ENCODE measurements around the gene ENOX2.

Gene ENOX2

DNA sequence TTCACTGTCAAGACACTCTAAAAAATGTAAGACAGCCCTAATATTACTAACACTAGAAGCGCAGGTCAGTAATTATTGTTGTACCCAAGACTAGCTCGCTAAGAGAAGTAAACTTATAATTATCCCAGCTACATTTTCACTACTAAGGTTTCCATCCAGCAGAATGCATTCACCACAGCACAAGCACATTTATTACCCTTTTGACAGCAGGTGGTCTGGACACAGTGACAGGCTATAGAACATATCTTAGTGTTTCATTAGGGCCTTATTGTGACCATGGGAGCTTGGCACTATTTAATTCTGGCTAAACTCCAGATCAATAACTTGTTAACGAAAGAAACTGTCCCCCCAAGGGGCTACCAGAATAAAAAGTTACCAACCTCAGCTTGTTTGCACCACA, 237.7 kb downstream of the ENOX2 start (continued):
- TF ChIP-seq, protein P1, sequence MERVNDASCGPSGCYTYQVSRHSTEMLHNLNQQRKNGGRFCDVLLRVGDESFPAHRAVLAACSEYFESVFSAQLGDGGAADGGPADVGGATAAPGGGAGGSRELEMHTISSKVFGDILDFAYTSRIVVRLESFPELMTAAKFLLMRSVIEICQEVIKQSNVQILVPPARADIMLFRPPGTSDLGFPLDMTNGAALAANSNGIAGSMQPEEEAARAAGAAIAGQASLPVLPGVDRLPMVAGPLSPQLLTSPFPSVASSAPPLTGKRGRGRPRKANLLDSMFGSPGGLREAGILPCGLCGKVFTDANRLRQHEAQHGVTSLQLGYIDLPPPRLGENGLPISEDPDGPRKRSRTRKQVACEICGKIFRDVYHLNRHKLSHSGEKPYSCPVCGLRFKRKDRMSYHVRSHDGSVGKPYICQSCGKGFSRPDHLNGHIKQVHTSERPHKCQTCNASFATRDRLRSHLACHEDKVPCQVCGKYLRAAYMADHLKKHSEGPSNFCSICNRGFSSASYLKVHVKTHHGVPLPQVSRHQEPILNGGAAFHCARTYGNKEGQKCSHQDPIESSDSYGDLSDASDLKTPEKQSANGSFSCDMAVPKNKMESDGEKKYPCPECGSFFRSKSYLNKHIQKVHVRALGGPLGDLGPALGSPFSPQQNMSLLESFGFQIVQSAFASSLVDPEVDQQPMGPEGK (CRISPR knock-in tag; IDR thresholded peaks at IDR 0.05; ENCODE audit: borderline replicate concordance) = no peak
- TF ChIP-seq ISL1 (CRISPR knock-in tag; IDR thresholded peaks at IDR 0.05) = no peak

DNA sequence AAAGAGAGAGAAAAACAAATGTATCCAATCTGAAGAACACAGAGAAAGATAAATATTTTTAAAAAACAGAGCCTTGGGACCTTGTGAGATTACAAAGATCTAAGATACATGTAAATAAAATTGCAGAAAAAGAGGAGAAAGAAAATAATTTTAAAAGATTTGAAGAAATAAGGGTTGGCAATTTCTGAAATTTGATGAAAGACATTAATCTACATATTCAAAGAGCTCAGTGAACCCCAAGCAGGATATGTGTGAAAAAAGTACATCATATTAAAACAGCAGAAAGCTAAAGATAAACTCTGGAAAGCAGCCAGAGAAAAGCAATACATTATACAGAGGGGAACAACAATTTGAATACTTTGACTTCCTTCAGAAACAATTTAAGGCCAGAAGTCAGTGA, 244.7 kb downstream of the ENOX2 start:
- no peak for ATAC-seq
- TF ChIP-seq RARB (CRISPR knock-in tag; IDR thresholded peaks at IDR 0.05) (no peak), ZC3H10 (CRISPR knock-in tag; IDR thresholded peaks at IDR 0.05) (no peak), ZNF8 (CRISPR knock-in tag; IDR thresholded peaks at IDR 0.05) (no peak), ZNF565 (CRISPR knock-in tag; conservative IDR thresholded peaks at IDR 0.05; ENCODE audit: low read depth) (no peak), ARNTL (CRISPR knock-in tag; IDR thresholded peaks at IDR 0.05; ENCODE audit: borderline replicate concordance, low read depth) (no peak), PPARA (CRISPR knock-in tag; IDR thresholded peaks at IDR 0.05; ENCODE audit: borderline replicate concordance) (no peak), TCF4 (CRISPR knock-in tag; IDR thresholded peaks at IDR 0.05; ENCODE audit: borderline replicate concordance) (no peak), CSDC2 (CRISPR knock-in tag; IDR thresholded peaks at IDR 0.05) (no peak)

DNA sequence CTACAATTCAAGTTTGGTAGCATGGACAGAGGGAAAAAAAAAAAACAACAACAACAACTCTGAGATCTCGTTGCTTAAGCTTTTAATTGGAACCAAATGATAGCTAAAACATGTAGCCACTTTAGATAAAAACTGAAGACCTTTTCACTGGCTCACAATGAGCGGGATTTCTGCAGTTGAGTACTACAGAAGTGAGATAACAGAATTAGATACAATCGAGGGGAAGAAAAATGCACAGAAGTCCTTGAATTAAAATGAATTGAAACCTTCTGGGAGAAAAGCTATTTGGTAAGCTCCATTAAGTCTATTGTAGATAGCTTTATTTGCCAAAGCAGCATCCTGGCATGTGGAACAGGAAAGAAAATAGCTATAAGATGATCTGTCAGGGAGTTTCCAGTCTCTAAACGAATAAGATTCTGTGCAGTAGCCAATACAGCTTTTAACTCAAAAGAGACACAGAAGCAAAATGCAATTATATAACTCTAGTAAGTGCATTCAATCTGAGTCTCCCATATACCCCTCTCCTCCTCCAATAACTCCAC, 248.5 kb downstream of the ENOX2 start:
- peak; percentile 92 for ATAC-seq
- no peak for TF ChIP-seq CSDC2 (CRISPR knock-in tag; IDR thresholded peaks at IDR 0.05)
- no peak for TF ChIP-seq ZNF70 (CRISPR knock-in tag; IDR thresholded peaks at IDR 0.05)
- TF ChIP-seq GLIS3 (CRISPR knock-in tag; IDR thresholded peaks at IDR 0.05) = no peak
- no peak for TF ChIP-seq OSR1 (CRISPR knock-in tag; IDR thresholded peaks at IDR 0.05)
- TF ChIP-seq, protein P2, sequence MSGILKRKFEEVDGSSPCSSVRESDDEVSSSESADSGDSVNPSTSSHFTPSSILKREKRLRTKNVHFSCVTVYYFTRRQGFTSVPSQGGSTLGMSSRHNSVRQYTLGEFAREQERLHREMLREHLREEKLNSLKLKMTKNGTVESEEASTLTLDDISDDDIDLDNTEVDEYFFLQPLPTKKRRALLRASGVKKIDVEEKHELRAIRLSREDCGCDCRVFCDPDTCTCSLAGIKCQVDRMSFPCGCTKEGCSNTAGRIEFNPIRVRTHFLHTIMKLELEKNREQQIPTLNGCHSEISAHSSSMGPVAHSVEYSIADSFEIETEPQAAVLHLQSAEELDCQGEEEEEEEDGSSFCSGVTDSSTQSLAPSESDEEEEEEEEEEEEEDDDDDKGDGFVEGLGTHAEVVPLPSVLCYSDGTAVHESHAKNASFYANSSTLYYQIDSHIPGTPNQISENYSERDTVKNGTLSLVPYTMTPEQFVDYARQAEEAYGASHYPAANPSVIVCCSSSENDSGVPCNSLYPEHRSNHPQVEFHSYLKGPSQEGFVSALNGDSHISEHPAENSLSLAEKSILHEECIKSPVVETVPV (CRISPR knock-in tag; IDR thresholded peaks at IDR 0.05) = no peak
- TF ChIP-seq, protein P3, sequence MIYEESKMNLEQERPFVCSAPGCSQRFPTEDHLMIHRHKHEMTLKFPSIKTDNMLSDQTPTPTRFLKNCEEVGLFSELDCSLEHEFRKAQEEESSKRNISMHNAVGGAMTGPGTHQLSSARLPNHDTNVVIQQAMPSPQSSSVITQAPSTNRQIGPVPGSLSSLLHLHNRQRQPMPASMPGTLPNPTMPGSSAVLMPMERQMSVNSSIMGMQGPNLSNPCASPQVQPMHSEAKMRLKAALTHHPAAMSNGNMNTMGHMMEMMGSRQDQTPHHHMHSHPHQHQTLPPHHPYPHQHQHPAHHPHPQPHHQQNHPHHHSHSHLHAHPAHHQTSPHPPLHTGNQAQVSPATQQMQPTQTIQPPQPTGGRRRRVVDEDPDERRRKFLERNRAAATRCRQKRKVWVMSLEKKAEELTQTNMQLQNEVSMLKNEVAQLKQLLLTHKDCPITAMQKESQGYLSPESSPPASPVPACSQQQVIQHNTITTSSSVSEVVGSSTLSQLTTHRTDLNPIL (CRISPR knock-in tag; IDR thresholded peaks at IDR 0.05; ENCODE audit: low read depth) = no peak
- no peak for TF ChIP-seq ZC3H10 (CRISPR knock-in tag; IDR thresholded peaks at IDR 0.05)
- peak; percentile 74 for TF ChIP-seq TCF4 (CRISPR knock-in tag; IDR thresholded peaks at IDR 0.05; ENCODE audit: borderline replicate concordance)
- peak; percentile 89 for TF ChIP-seq ISL1 (CRISPR knock-in tag; IDR thresholded peaks at IDR 0.05)
- TF ChIP-seq SNAI2 (CRISPR knock-in tag; IDR thresholded peaks at IDR 0.05) = no peak
- TF ChIP-seq, protein P4, sequence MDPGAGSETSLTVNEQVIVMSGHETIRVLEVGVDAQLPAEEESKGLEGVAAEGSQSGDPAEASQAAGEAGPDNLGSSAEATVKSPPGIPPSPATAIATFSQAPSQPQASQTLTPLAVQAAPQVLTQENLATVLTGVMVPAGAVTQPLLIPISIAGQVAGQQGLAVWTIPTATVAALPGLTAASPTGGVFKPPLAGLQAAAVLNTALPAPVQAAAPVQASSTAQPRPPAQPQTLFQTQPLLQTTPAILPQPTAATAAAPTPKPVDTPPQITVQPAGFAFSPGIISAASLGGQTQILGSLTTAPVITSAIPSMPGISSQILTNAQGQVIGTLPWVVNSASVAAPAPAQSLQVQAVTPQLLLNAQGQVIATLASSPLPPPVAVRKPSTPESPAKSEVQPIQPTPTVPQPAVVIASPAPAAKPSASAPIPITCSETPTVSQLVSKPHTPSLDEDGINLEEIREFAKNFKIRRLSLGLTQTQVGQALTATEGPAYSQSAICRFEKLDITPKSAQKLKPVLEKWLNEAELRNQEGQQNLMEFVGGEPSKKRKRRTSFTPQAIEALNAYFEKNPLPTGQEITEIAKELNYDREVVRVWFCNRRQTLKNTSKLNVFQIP (CRISPR knock-in tag; IDR thresholded peaks at IDR 0.05; ENCODE audit: borderline replicate concordance, low read depth) = no peak
- TF ChIP-seq PPARA (CRISPR knock-in tag; IDR thresholded peaks at IDR 0.05; ENCODE audit: borderline replicate concordance) = no peak
- no peak for TF ChIP-seq RARB (CRISPR knock-in tag; IDR thresholded peaks at IDR 0.05)
- no peak for TF ChIP-seq ZNF565 (CRISPR knock-in tag; conservative IDR thresholded peaks at IDR 0.05; ENCODE audit: low read depth)

DNA sequence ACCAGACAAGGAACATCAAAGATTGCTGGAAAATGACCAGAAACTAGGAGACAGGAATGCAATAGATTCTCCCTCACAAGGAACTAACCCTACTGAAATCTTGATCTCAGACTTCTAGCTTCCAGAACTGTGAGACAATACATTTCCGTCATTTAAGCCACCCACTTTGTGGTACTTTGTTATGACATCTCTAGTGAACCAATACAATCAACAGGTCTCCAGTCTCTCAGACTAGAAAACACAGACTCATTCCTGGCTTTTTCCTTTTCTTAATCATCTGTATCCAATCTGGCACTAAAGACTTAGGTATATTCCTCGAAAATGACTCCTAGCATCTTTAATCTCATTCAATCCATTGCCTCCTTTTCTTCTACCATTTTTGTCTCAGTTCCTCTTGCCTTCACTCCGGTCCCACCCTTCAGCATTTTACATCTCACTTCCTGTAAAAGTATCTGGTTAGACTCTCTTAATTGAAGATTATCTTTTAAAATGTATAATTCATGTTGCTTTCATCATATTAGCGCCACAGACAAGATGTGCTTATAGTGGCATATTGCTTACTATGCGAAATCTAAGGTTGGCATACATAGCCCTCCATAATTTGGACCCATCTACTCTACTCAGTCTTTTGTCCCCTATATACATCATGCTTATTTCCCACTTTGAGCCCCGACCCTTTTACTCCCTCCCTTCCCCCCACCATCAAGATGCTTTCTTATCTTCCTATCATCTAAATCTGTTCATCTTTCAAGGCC, 250.0 kb downstream of the ENOX2 start:
- TF ChIP-seq ZC3H10 (CRISPR knock-in tag; IDR thresholded peaks at IDR 0.05) (no peak), TOX (CRISPR knock-in tag; IDR thresholded peaks at IDR 0.05; ENCODE audit: borderline replicate concordance) (no peak), ARNTL (CRISPR knock-in tag; IDR thresholded peaks at IDR 0.05; ENCODE audit: borderline replicate concordance, low read depth) (no peak), RARB (CRISPR knock-in tag; IDR thresholded peaks at IDR 0.05) (no peak), PPARA (CRISPR knock-in tag; IDR thresholded peaks at IDR 0.05; ENCODE audit: borderline replicate concordance) (no peak), ZNF565 (CRISPR knock-in tag; conservative IDR thresholded peaks at IDR 0.05; ENCODE audit: low read depth) (no peak), CSDC2 (CRISPR knock-in tag; IDR thresholded peaks at IDR 0.05) (no peak), OSR1 (CRISPR knock-in tag; IDR thresholded peaks at IDR 0.05) (no peak), ESRRG (CRISPR knock-in tag; IDR thresholded peaks at IDR 0.05) (no peak), ZFP3 (CRISPR knock-in tag; IDR thresholded peaks at IDR 0.05) (no peak), GLIS3 (CRISPR knock-in tag; IDR thresholded peaks at IDR 0.05) (no peak), ZNF8 (CRISPR knock-in tag; IDR thresholded peaks at IDR 0.05) (no peak), SNAI2 (CRISPR knock-in tag; IDR thresholded peaks at IDR 0.05) (no peak), ZNF70 (CRISPR knock-in tag; IDR thresholded peaks at IDR 0.05) (no peak)
- TF ChIP-seq, protein P3 (CRISPR knock-in tag; IDR thresholded peaks at IDR 0.05; ENCODE audit: low read depth) = no peak
- TF ChIP-seq, protein P5, sequence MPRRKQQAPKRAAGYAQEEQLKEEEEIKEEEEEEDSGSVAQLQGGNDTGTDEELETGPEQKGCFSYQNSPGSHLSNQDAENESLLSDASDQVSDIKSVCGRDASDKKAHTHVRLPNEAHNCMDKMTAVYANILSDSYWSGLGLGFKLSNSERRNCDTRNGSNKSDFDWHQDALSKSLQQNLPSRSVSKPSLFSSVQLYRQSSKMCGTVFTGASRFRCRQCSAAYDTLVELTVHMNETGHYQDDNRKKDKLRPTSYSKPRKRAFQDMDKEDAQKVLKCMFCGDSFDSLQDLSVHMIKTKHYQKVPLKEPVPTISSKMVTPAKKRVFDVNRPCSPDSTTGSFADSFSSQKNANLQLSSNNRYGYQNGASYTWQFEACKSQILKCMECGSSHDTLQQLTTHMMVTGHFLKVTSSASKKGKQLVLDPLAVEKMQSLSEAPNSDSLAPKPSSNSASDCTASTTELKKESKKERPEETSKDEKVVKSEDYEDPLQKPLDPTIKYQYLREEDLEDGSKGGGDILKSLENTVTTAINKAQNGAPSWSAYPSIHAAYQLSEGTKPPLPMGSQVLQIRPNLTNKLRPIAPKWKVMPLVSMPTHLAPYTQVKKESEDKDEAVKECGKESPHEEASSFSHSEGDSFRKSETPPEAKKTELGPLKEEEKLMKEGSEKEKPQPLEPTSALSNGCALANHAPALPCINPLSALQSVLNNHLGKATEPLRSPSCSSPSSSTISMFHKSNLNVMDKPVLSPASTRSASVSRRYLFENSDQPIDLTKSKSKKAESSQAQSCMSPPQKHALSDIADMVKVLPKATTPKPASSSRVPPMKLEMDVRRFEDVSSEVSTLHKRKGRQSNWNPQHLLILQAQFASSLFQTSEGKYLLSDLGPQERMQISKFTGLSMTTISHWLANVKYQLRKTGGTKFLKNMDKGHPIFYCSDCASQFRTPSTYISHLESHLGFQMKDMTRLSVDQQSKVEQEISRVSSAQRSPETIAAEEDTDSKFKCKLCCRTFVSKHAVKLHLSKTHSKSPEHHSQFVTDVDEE (CRISPR knock-in tag; IDR thresholded peaks at IDR 0.05) = no peak
- ATAC-seq = no peak

Data from SK-N-SH treated with all-trans-retinoic acid at 6 μM for 48 hours (cell line).